Measurements from ENCODE around the gene WNK2.
"Not testable (repeated sequence)": the region's sequence is repeated elsewhere in the genome, so short reads cannot be mapped to it uniquely, and the experiment has no call there.

WNK2 gene

GRCh38 chr9:93366486-93366885 is 182.5 kb downstream of the WNK2 start:
- H3K36me3 ChIP-seq (ENCODE audit: control insufficient read depth in 1 of 2, insufficient read depth in 2 of 2, low read length in 2 of 2); H3K27ac ChIP-seq (ENCODE audit: low read depth, low read length); H3K4me1 ChIP-seq (ENCODE audit: control insufficient read depth in 1 of 2, insufficient read depth in 2 of 2, low read length in 2 of 2); H3K4me3 ChIP-seq (ENCODE audit: low read depth in 1 of 2, low read length in 2 of 2); H3K27me3 ChIP-seq (ENCODE audit: control insufficient read depth in 1 of 2, insufficient read depth in 2 of 2, low read length in 2 of 2); H3K9ac ChIP-seq (ENCODE audit: low read depth in 1 of 2, low read length in 2 of 2); H3K9me3 ChIP-seq (ENCODE audit: control insufficient read depth in 1 of 2, low read length in 2 of 2): not testable (repeated sequence)

GRCh38 chr9:93368437-93368836 is 184.5 kb downstream of the WNK2 start:
- Histone ChIP-seq H3K27ac (ENCODE audit: low read depth, low read length) (no peak overlapping the region), H3K9ac (ENCODE audit: low read depth in 1 of 2, low read length in 2 of 2) (no peak overlapping the region), H3K4me1 (ENCODE audit: control insufficient read depth in 1 of 2, insufficient read depth in 2 of 2, low read length in 2 of 2) (no peaks in the 10 kb centered on the region), H3K36me3 (ENCODE audit: control insufficient read depth in 1 of 2, insufficient read depth in 2 of 2, low read length in 2 of 2) (no peaks in the 10 kb centered on the region), H3K9me3 (ENCODE audit: control insufficient read depth in 1 of 2, low read length in 2 of 2) (no peaks in the 10 kb centered on the region), H3K27me3 (ENCODE audit: control insufficient read depth in 1 of 2, insufficient read depth in 2 of 2, low read length in 2 of 2) (no peaks in the 10 kb centered on the region), H3K4me3 (ENCODE audit: low read depth in 1 of 2, low read length in 2 of 2) (no peak overlapping the region)

GRCh38 chr9:93369686-93370085 is 185.7 kb downstream of the WNK2 start:
- H3K4me3 ChIP-seq (ENCODE audit: low read depth in 1 of 2, low read length in 2 of 2) = no peak overlapping the region
- H3K9ac ChIP-seq (ENCODE audit: low read depth in 1 of 2, low read length in 2 of 2) = no peak overlapping the region
- H3K9me3 ChIP-seq (ENCODE audit: control insufficient read depth in 1 of 2, low read length in 2 of 2) = no peaks in the 10 kb centered on the region
- H3K4me1 ChIP-seq (ENCODE audit: control insufficient read depth in 1 of 2, insufficient read depth in 2 of 2, low read length in 2 of 2) = no peaks in the 10 kb centered on the region
- H3K36me3 ChIP-seq (ENCODE audit: control insufficient read depth in 1 of 2, insufficient read depth in 2 of 2, low read length in 2 of 2) = no peaks in the 10 kb centered on the region
- H3K27me3 ChIP-seq (ENCODE audit: control insufficient read depth in 1 of 2, insufficient read depth in 2 of 2, low read length in 2 of 2) = no peaks in the 10 kb centered on the region
- no peak overlapping the region for H3K27ac ChIP-seq (ENCODE audit: low read depth, low read length)
